AG04450 (cell line): ENCODE data around the gene DGAT2. TPM values are rescaled to one million over a fixed set of nuclear protein-coding genes. Genes with fewer than 3 reads are reported as not detected.

Experiments
- CTCF ChIA-PET: fragments of 300-600, 350-600 bp; formaldehyde crosslinking; extraction: SDS; loops from one replicate; lab custom pipeline; 2022; ENCODE audit warnings: antibody characterized with exemption, inconsistent platforms; lab: Charles Lee
- POLR2A ChIA-PET: fragments of 350-600 bp; formaldehyde crosslinking; extraction: SDS; loops from one replicate; lab custom pipeline; 2021; ENCODE audit warnings: antibody characterized with exemption, inconsistent platforms; lab: Yijun Ruan, JAX
- DNase-seq: peaks from one replicate; pipeline ENCODE4 v3.0.0-alpha.2; 2011; ENCODE audit warnings: low read depth, low spot score
- H3K27ac ChIP-seq: one replicate; pipeline ENCODE4 v1.5.1; 2012; ENCODE audit warnings: low read depth, low read length, control low read depth
- H3K27me3 ChIP-seq: one replicate; pipeline ENCODE4 v1.6.0; 2012; ENCODE audit warnings: low read length; ENCODE audit not compliant: control insufficient read depth, insufficient read depth
- H3K4me3 ChIP-seq: 2 replicates; pipeline ENCODE4 v1.5.1; 2011; ENCODE audit warnings: mild to moderate bottlenecking, low read depth, low read length, control low read depth
- H3K9me3 ChIP-seq: 2 replicates; pipeline ENCODE4 v1.5.1; 2012; ENCODE audit warnings: low read length; ENCODE audit not compliant: control insufficient read depth, insufficient read depth
- polyA plus RNA-seq: library from polyadenylated mRNA; depleted of rRNA; stranded (reverse); fragments of >200 nt; gene quantifications from 2 replicates; pipeline ENCODE4 v1.2.3, GENCODE V29; 2011
- TF ChIP-seq, protein P1 (sequence below): IDR thresholded peaks from 2 replicates; pipeline ENCODE4 v1.5.1; 2011; ENCODE audit warnings: low read depth, low read length, control low read depth, inconsistent platforms

DGAT2 gene
- polyA plus RNA-seq, 1 experiment: 0.56 TPM

DNA sequence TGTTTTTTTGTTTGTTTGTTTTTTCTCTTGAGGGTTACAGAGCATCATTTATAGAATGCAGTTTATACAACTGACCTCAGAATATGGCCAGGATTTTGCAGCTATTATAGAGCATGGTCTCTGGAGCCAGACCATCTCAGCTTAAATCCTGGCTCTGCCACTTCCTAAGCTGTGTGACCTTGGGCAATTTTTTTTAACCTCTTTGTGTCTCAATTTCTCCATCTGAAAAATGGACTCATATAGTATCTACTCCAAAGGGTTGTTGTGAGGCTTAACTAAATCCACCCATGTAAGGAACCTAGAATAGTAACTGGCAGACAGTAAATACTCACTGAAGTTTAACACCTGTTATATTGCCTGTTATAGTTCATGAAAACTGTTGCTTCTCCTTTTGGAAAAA, 8.3 kb upstream of the DGAT2 start:
- ChIA-PET POLR2A (no interaction called here), CTCF (interaction anchor here (0.6 to 2.4 kb wide), 2 partner anchors 54 to 544 kb away, joined by 3 to 9 read pairs; no protein-coding TSS in a partner anchor)
- TF ChIP-seq, protein P1, sequence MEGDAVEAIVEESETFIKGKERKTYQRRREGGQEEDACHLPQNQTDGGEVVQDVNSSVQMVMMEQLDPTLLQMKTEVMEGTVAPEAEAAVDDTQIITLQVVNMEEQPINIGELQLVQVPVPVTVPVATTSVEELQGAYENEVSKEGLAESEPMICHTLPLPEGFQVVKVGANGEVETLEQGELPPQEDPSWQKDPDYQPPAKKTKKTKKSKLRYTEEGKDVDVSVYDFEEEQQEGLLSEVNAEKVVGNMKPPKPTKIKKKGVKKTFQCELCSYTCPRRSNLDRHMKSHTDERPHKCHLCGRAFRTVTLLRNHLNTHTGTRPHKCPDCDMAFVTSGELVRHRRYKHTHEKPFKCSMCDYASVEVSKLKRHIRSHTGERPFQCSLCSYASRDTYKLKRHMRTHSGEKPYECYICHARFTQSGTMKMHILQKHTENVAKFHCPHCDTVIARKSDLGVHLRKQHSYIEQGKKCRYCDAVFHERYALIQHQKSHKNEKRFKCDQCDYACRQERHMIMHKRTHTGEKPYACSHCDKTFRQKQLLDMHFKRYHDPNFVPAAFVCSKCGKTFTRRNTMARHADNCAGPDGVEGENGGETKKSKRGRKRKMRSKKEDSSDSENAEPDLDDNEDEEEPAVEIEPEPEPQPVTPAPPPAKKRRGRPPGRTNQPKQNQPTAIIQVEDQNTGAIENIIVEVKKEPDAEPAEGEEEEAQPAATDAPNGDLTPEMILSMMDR: no peak
- H3K27ac ChIP-seq: no peak overlapping the region
- H3K9me3 ChIP-seq: no peaks in the 10 kb centered on the region
- H3K27me3 ChIP-seq: peaks cover 15% of the 10 kb centered on the region
- no peak for DNase-seq
- H3K4me3 ChIP-seq: no peak overlapping the region

DNA sequence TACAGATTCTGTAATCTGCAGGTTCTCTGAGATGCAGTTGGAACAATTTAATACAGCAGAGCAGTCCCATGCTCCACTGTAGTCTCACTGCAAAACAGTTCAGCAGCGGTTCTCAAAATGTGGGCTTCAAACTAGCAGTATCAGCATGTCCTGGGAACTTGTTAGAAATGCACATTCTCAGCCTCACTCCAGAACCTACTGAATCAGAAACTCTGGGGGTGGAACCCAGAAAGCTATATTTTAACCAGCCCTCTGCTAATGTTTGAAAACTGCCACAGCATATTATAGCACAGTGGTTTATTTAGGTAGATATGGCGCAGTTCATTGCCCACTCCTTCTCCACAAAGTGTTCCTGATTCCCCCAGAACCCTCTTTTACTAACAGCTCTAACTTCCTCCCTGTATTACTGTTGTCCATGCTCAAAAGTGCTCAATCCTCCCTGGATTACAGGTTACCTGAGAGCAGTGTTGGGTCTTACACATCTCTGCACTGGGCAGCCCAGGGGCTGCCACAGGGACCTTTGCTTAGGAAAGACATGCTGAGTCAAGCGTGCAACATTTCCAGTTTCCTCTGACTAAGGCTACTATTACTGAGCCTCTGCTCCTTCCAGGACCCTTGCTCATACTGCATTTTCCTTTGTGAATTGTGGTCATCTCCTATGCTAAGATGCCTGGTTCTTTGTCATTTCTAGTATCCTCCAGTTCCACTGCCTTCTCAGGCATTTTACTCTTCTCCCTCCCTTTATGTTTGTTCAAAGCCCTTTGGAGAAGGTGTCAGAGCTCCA, 7.7 kb upstream of the DGAT2 start:
- TF ChIP-seq, protein P1: no peak
- Histone ChIP-seq H3K9me3 (no peaks in the 10 kb centered on the region), H3K4me3 (no peak overlapping the region), H3K27me3 (peaks cover 16% of the 10 kb centered on the region), H3K27ac (no peak overlapping the region)
- no peak for DNase-seq
- CTCF ChIA-PET: interaction anchor here (2.4 kb wide), 1 partner anchor 55 kb away, joined by 9 read pairs; no protein-coding TSS in a partner anchor
- POLR2A ChIA-PET: no interaction called here

DNA sequence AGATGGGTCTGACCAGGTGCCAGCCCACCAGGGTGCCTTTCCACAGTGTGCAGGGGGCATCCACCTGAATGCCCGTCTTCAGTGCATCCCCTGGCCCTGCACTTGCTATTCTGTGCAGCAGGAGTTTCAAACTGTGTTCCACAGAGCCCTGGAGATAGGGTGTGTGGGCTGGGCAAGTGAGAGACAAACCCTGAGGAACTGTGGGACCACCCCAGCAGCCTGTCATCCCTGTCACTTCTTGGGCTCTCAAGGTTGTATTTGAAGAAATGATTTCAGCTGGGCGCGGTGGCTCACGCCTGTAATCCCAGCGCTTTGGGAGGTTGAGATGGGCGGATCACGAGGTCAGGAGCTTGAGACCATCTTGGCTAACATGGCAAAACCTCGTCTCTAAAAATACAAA, 6.4 kb upstream of the DGAT2 start:
- POLR2A ChIA-PET: no interaction called here
- Histone ChIP-seq H3K27ac (no peak overlapping the region), H3K27me3 (peaks cover 21% of the 10 kb centered on the region), H3K4me3 (no peak overlapping the region), H3K9me3 (no peaks in the 10 kb centered on the region)
- CTCF ChIA-PET: no interaction called here
- TF ChIP-seq, protein P1: no peak
- no peak for DNase-seq

DNA sequence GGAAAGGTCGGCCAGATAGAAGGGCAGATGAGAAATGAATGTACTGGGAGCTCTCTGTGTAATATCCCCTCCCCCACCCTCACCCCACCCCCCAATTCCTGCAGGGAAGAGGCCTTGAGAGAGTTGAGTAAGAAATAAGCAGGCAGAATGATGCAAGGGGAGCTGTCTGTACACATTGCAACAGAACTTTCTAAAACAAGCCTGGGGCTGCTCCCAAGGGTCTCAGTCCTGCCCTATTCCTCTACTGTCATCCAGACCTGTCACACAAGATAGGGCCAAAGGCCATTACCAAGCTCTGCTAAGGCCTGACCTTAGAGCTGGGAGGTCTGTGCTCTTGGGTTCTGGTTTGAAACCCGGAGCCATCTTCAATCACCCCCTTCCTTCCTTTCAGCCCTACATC, 5.7 kb upstream of the DGAT2 start:
- CTCF ChIA-PET: no interaction called here
- Histone ChIP-seq H3K4me3 (no peak overlapping the region), H3K27me3 (peaks cover 27% of the 10 kb centered on the region), H3K9me3 (no peaks in the 10 kb centered on the region; the same call in 1 of the 2 replicates), H3K27ac (peak overlapping the region; percentile 11)
- TF ChIP-seq, protein P1: no peak
- no peak for DNase-seq
- POLR2A ChIA-PET: no interaction called here

DNA sequence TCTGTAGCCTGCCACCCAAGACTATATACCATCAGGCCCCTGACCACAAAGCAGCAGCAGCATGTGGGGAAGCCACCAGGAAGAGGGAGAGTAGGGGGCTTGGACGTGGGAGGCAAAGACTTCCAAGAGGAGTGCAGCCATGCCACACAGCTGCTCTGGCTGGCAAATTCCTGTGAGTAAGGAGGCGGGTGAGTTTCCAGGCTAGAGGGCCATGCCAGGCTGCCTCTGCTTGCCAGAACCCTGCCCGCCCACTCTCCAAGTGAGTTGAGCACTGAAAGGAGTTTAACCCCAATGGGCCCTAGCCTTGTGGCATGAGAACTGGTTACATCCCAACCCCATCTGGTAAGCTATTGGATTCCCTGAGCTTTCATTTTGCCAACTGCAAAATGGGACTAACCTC, 4.7 kb upstream of the DGAT2 start:
- Histone ChIP-seq H3K9me3 (no peaks in the 10 kb centered on the region; the same call in 1 of the 2 replicates), H3K4me3 (no peak overlapping the region), H3K27ac (no peak overlapping the region), H3K27me3 (peaks cover 30% of the 10 kb centered on the region)
- POLR2A ChIA-PET: no interaction called here
- CTCF ChIA-PET: no interaction called here
- DNase-seq: no peak
- TF ChIP-seq, protein P1: no peak
